Measurements from ENCODE around the gene CLEC4M.

The CLEC4M gene, protein sequence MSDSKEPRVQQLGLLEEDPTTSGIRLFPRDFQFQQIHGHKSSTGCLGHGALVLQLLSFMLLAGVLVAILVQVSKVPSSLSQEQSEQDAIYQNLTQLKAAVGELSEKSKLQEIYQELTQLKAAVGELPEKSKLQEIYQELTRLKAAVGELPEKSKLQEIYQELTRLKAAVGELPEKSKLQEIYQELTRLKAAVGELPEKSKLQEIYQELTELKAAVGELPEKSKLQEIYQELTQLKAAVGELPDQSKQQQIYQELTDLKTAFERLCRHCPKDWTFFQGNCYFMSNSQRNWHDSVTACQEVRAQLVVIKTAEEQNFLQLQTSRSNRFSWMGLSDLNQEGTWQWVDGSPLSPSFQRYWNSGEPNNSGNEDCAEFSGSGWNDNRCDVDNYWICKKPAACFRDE

DNA sequence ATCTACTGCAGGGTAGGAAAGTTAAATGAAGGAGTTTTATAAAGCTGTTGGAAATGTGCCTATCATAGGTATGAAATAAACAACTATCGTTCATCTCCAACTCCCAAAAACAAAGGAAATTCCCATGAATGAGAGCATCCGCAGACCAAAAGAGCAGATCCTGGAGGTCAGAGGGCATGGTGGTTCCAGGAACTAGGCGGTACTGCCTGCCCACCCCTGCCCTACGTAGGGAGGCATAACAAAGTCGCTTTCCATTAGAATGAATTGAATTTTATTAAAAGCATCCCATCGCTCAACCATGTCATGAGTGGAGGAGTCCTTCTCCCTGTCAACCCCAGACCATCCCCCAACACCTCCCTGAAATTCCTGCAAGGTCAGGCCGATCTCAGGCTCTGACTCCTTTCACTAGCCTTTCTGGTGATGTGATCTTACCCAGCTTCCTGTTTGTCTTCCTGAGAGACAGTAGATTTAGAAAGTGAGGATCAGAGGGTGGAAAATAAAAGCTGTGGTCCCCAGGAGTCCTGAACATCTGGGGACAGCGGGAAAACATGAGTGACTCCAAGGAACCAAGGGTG is at the start of gene CLEC4M:
TSS of gene CLEC4M (plus strand) at position 525 of the 575 bp plus-strand sequence. CDS start at position 549, 24 bp downstream.
- DNase-seq = no peak

DNA sequence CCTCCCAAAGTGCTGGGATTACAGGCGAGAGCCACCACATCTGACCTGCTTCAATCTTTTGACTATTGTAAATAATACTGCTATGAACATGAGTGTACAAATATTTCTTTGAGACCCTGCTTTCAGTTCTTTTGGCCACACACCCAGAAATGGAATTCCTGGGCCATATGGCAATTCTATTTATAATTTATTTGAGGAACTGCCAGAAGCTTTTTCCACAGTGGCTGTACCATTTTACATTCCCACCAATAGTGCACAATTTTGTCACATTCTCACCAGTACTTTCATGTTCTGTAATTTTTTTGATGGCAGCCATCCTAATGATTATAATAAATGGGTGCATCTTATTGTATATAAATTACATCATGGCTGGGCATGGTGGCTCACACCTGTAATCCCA is 47.4 kb upstream of the CLEC4M start:
- DNase-seq = no peak

- no peak for DNase-seq
These were observed 46.3 kb upstream of the CLEC4M start for GRCh38 chr19:7716762-7717161.

DNA sequence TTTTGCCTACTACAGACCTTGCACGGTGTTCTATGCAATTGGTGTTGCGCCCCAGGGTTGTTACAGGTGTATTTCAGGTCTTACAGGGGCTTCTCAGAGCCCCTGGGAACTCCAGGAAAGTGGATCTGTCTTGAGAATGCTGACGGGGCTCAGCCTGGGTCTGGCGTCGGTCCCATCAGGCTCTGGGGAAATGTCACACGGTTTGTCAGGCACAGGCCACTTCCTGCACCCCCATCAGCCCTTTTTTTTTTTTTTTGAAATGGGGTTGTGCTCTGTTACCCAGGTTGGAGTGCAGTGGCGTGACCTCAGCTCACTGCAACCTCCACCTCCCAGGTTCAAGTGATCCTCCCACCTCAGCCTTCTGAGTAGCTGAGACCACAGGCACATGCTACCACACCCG is 44.4 kb upstream of the CLEC4M start:
- DNase-seq = no peak

- DNase-seq = no peak
These were observed 42.7 kb upstream of the CLEC4M start for GRCh38 chr19:7720351-7720750.

- DNase-seq = peak; percentile 84
These were observed 40.8 kb upstream of the CLEC4M start for GRCh38 chr19:7722231-7722651.

DNA sequence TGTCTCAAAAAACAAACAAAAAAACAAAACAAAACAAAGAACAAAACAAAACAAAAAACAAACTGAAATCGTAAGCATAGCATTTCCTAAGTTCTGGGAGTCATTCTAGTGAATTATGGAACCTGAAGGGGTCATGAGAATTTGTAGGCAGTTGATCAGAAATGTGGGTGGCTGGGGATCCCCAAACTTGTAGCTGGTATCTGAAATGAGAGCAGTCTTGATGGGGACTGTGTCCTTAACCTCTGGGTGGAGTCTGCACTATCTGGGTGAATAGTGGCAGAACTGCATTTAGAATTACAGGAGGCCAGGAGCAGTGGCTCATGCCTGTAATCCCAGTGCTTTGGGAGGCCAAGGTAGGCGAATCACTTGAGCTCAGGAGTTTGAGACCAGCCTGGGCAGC is 37.3 kb upstream of the CLEC4M start:
- no peak for DNase-seq

DNA sequence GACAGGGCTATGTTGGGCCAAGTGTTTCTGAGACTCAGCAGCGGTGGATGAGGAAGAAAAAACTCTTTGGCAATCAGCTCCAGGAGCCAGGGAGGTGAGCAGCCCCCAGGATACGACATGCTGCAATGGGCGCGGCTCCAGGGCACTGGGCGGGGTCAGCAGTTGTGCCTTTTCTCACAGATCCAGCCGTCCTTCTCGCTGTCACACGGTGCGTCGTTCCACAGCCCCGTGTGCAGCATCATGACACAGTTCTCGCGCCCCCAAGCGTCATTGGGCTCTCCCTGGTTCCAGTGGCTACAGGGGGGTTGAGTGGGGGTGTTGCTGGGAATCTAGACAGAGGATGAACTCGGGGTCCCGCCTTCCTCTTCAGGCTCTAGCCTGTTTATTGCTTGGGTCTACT is 33.8 kb upstream of the CLEC4M start:
- no peak for DNase-seq

DNA sequence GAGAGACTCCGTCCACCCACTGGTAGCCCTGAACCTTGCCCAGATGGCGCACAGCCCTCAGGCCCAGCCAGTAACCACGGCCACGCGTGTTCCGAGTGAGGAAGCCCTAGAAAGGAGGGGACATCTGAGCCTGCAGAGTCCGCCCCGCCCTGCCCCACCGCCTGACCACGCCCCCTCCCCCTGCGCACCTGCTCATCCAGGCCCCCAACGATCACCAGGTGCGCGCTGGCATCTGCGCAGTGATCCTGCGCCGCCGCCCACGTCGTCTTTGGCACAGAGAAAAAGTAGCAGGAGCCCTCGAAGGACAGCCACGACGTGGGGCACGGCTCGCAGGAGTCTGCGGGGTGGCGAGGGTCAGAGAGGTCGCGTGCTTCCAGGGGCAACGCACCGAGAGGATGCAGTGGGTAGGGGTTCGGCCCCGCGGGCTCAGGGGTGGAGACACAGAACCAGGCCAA is 33.2 kb upstream of the CLEC4M start:
- no peak for DNase-seq

DNA sequence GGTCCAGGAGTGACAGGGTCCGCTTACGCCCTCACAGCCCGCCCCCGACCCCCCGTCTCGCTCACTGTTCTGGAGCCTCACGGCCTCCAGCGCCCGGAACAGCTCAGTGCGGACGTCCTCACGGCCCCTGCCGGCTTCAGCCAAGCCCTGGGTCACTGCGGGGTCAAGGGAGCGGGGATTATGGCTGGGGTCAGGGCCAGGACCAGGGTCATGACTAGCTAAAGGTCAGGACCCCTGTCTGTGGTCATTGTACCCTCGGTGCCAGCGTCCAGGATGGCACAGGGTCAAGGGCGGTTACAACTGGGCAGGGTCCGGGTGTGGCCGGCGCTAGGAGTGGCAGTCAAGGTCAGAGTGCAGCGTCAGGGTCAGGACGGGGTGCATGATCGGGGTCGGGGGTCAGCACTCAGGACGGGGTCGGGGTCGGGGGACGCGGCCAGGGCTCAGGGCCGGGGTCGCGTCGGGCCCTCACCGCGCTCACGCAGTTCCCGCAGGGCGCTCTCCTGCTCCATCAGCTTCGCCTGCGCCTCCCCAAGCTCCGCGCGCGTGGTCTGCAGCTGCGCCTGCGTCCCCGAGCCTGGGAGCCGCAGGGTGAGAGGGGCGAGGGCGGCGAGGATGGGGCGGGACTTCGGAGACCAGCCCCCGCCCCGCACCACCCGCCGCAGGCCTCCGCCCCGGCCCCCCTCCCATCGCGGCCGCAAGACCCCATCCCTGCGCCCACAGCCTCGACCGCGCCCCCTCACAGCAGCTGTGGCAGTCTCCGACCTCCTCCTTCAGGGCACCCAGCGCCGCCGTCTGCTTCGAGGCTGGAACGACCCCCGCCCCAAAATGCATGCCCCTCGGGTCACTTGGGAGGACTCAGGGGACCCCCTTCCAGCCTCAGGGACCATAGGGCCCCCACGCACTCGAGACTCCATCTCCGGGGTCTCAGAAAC is 32.5 kb upstream of the CLEC4M start:
- DNase-seq = peak; percentile 52

DNA sequence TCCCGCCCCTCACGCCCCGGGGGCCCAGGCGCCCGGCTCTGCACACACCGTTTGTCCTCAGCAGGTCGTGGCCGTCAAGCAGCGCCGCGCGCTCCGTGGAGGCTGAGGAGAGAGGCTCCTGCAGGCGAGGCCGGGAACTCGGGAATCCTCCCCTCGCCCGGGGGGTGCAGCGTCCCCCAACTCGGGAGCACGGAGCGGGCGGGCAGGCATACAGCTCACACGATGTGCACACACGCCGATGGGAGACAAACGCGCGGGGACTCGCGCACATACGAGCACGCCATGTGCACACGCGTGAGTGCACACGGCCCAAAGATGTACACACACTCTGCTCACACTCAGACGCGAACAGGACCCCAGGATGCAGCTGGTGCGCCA is 31.8 kb upstream of the CLEC4M start:
- peak; percentile 30 for DNase-seq

DNA sequence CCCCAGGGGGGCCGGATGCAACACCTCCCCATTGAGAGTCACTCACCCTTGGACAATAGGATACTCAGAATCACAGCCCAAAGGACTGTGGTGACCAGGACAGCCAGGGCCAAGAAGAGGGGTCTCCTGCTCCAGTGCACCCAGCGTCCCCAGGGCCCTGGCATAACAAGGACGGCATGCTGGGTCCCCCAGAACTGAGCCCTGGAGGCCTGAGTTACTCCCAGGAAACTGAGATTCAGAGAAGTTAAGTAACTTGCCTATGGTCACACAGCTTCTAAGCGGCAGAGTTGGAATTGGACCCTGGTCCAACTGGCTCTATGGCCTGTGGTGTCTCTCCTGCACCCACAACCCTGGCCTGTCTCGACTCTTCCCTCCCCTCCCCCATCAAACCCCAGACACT is 31.4 kb upstream of the CLEC4M start:
- DNase-seq = no peak

DNA sequence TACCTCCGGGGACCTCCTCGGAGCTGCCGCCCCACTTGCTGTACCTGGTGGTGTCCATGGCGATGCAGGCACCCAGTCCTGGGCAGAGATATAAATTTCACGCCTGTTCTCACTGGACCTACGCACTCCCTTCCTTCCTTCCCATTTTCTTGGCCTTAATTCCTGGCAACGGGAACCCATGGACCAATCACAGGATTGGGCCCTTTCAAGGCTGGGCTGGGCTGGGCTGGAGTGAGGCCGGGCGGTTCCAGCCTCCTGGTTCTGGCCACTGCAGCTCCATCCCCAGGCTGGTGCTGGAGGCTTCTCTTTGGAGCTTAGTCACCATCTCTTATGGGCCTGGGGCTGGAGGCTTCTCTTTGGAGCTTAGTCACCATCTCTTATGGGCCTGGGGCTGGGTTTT is 31.0 kb upstream of the CLEC4M start, which contains the start of gene CLEC4G:
TSS of gene CLEC4G (minus strand) at position 66 of the 400 bp plus-strand sequence. CDS start at position 58, 8 bp downstream.
- no peak for DNase-seq

DNA sequence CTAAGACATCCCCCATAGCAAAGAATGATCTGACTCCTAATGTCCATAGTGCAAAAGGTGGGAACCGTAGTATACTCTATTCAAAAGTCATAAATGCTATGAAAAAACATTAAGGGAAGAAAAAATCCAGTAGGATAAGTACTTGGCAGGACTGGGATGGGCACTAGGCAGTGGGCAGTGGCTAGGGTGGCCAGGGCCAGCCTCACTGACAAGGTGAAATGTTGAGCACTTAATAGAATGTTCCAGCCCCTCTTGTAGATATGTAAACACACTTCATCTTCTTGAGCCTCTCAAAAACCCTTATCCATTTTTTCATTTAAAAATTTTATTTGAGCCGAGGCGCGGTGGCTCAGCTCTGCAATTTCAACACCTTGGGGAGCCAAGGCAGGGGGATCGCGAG is 29.7 kb upstream of the CLEC4M start:
- DNase-seq = no peak

- no peak for DNase-seq
These were observed 28.5 kb upstream of the CLEC4M start for GRCh38 chr19:7734220-7735203.

GRCh38 chr19:7736148-7736547 is 26.9 kb upstream of the CLEC4M start:
- no peak for DNase-seq

DNA sequence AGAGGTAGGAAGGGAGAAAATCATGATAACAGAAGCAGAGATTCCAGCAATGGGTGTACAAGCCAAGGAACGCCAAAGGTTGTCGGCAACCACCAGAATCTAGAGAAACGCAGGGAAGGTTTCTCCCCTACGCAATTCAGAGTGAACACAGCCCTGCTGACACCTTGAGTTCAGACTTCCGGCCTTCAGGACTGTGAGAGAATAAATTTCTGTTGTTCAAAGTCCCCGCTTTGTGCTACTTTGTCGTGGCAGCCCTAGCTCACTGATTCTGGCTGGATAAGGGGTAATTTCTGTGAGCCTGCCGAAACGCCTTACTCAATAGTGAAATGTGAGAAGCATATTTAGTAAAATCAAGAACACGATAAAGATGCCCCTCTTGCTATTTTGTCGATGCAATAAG is 25.8 kb upstream of the CLEC4M start:
- no peak for DNase-seq

GRCh38 chr19:7738023-7738422 is 25.0 kb upstream of the CLEC4M start:
- no peak for DNase-seq

DNA sequence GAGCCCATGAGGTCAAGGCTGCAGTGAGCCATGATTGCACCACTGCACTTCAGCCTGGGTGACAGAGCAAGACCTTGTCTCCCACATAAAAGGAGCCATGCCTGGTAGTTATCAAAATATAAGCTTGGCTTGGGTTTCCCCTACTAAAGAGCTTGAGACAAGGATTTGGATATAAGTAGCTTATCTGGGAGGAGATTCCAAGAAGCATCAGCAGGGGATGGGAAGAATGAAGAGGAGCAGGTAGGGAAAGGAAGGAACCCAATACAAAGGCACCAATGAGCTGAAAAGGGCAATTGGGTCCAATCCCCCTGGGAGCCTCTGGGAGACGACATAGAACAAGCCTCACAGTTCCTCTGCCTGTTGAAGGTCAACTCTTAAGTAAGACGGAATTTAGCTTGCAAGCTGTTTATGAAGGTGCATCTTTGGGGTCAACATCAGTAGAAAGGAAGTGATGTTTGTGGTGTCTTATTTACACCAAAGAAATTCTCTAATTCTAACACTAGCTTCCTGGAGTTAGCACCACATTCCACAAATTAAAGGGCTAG is 23.8 kb upstream of the CLEC4M start:
- no peak for DNase-seq

GRCh38 chr19:7739801-7740681 is 23.0 kb upstream of the CLEC4M start:
- DNase-seq = no peak

GRCh38 chr19:7740682-7741054 is 22.4 kb upstream of the CLEC4M start:
- DNase-seq = no peak

All from eye (tissue), 1 donor.